HEK293T (cell line): ENCODE results near the gene TMEM121.

Source experiments
- BHLHE40 ChIP-seq: fragments of 450-650 bp; IDR thresholded peaks from 2 replicates; pipeline ENCODE4 v1.6.1; 2016; ENCODE audit warnings: mild to moderate bottlenecking, moderate library complexity, borderline replicate concordance
- CTBP1 ChIP-seq: fragments of 450-650 bp; IDR thresholded peaks from 2 replicates; pipeline ENCODE4 v1.6.1; 2016; ENCODE audit warnings: borderline replicate concordance
- FOXA1 ChIP-seq: fragments of 450-650 bp; IDR thresholded peaks from 2 replicates; pipeline ENCODE4 v1.6.1; 2016; ENCODE audit warnings: mild to moderate bottlenecking
- FOXK2 ChIP-seq: fragments of 450-650 bp; IDR thresholded peaks from 2 replicates; pipeline ENCODE4 v1.6.1; 2016; ENCODE audit warnings: mild to moderate bottlenecking
- FOXM1 ChIP-seq: fragments of 450-650 bp; IDR thresholded peaks from 2 replicates; pipeline ENCODE4 v1.6.1; 2017; ENCODE audit warnings: mild to moderate bottlenecking, borderline replicate concordance
- HDGF ChIP-seq: fragments of 450-650 bp; IDR thresholded peaks from 2 replicates; pipeline ENCODE4 v1.6.1; 2017; ENCODE audit warnings: antibody characterized with exemption, borderline replicate concordance
- L3MBTL2 ChIP-seq: fragments of 450-650 bp; conservative IDR thresholded peaks from 2 replicates; pipeline ENCODE4 v1.6.1; 2016; ENCODE audit warnings: mild to moderate bottlenecking
- LEF1 ChIP-seq: fragments of 450-650 bp; IDR thresholded peaks from 2 replicates; pipeline ENCODE4 v1.6.1; 2017; ENCODE audit warnings: mild to moderate bottlenecking, borderline replicate concordance
- NFRKB ChIP-seq: fragments of 450-650 bp; IDR thresholded peaks from 2 replicates; pipeline ENCODE4 v1.6.1; 2016; ENCODE audit warnings: mild to moderate bottlenecking, moderate library complexity
- SP1 ChIP-seq: fragments of 450-650 bp; IDR thresholded peaks from 2 replicates; pipeline ENCODE4 v1.6.1; 2017
- SUZ12 ChIP-seq: fragments of 450-650 bp; IDR thresholded peaks from 2 replicates; pipeline ENCODE4 v1.6.1; 2016; ENCODE audit warnings: mild to moderate bottlenecking
- TARDBP ChIP-seq: fragments of 450-650 bp; IDR thresholded peaks from 2 replicates; pipeline ENCODE4 v1.6.1; 2016
- ZNF384 ChIP-seq: fragments of 450-650 bp; IDR thresholded peaks from 2 replicates; pipeline ENCODE4 v1.6.1; 2016
- TF ChIP-seq, protein P1 (sequence below): fragments of 450-650 bp; IDR thresholded peaks from 2 replicates; pipeline ENCODE4 v1.6.1; 2016

DNA sequence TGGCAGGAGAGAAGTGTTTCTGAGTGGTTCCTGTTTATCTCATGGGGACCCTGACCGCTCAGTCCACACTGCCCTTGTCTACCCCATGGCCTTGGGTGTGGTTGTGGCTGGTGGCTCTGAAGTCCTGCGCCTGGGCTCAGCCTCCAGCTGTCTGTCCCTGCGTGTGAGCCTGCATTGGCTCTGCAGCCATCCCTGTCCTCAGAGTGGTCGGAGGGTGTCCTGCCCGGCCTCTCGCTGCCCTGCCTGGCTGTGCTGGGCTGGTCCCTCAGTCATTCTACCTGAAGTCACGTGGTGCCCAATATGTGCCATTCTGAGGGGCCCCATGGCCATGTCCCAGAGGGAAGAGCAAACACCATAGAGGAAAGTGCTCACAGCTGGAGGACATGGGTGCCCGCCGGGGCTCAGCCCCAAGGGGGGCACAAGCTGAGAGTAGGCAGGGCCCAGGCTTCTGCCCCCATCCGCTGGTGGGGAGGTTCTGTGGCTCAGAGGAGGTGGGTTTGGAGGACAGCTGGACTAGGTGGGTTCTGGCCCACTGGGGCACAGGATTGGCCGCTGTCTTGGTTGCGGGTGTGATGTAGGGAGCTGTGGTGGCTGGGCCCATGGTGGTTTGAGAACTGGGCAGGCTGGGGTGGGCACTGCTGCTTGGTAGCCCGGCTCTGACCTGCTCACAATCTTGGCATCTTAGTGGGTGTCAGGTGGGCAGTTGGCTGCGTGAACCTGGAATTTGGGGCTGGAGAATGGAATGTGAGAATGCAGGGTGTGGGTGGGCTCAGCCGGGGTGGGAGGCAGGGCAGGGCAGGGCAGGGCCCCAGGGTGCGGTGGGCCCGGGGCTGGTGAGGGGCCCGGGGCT lies 23.7 kb upstream of the TMEM121 start:
- no peak for TF ChIP-seq ZNF384
- TF ChIP-seq BHLHE40 = no peak
- TF ChIP-seq TARDBP = no peak
- no peak for TF ChIP-seq SUZ12
- TF ChIP-seq FOXM1 = no peak
- TF ChIP-seq L3MBTL2 = no peak
- no peak for TF ChIP-seq SP1
- no peak for TF ChIP-seq HDGF
- TF ChIP-seq LEF1 = no peak
- TF ChIP-seq, protein P1, sequence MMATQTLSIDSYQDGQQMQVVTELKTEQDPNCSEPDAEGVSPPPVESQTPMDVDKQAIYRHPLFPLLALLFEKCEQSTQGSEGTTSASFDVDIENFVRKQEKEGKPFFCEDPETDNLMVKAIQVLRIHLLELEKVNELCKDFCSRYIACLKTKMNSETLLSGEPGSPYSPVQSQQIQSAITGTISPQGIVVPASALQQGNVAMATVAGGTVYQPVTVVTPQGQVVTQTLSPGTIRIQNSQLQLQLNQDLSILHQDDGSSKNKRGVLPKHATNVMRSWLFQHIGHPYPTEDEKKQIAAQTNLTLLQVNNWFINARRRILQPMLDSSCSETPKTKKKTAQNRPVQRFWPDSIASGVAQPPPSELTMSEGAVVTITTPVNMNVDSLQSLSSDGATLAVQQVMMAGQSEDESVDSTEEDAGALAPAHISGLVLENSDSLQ = no peak
- TF ChIP-seq FOXA1 = no peak
- no peak for TF ChIP-seq NFRKB
- TF ChIP-seq FOXK2 = no peak
- TF ChIP-seq CTBP1 = no peak
